ENCODE data around the gene LRTM1. TPM values are rescaled to one million over a fixed set of nuclear protein-coding genes. Genes with fewer than 3 reads are reported as not detected.

Gene LRTM1
- total RNA-seq = not detected in 2 replicates

DNA sequence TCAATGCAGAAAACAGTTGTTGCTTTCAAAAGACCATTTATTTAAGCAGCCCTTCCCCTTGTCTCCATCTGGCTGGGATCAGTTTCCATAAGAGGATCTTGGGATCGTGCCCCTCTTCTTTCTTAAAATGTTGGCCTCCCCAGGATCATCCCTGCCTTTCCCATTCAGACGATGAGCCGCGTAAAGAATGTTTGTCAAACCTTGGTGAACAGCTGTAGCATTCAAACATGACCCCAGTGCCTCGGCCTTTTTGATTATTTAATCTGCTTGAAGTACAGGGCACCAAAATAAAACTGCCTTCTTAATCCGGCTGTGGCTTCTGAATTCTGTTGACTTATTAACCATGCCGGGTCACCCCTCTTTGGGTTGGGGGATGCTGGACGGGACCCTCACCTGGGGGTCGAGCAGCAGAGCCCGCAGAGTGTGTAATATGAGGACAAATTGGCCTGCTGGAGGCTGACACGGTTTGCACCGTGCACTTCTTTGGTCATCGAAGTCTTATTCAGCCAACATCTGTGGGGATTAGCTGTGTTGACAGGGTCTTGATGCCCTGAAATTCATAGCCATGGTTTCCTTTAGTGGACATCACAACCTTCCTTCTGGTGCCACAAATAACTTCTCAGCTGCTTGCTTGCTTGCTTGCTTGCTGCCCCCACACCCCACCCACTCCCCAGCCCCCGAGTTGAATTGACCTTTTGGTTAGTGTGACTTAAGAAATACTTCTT is at the start of gene LRTM1:
Gene LRTM1, minus strand, starts transcription at position 14 of the 725 bp plus-strand sequence. CDS start 148 bp downstream, outside the sequence.

Measured in mesangial cell (primary cell).